22Rv1 (cell line): ENCODE measurements around the gene THSD8.

Experiments used
- ZFX ChIP-seq: fragments of 450-650 bp; IDR thresholded peaks from 2 replicates; pipeline ENCODE4 v1.6.1; 2017; ENCODE audit warnings: antibody characterized with exemption, borderline replicate concordance
- TF ChIP-seq, protein P1 (sequence below): fragments of 450-650 bp; IDR thresholded peaks from 2 replicates; pipeline ENCODE4 v1.5.1; 2017; ENCODE audit warnings: mild to moderate bottlenecking

DNA sequence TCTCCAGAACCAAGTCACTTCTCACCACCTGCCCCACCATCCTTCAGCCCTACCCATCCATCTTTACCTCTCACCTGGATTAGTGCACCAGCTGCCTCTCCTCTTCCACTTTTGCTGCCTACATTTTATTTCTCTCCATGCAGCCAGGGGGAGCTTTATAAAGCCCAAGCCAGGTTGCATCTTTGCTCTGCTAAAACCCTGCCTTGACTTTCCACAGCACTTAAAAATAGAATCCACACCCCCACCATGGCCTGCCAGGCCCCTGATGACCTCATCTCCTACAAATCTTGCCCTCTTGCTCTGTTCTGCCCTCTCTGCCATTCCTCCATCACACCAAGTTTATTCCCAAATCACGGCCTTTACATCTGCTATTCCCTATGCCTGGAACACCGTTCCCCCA, 28.3 kb upstream of the THSD8 start:
- TF ChIP-seq, protein P1, sequence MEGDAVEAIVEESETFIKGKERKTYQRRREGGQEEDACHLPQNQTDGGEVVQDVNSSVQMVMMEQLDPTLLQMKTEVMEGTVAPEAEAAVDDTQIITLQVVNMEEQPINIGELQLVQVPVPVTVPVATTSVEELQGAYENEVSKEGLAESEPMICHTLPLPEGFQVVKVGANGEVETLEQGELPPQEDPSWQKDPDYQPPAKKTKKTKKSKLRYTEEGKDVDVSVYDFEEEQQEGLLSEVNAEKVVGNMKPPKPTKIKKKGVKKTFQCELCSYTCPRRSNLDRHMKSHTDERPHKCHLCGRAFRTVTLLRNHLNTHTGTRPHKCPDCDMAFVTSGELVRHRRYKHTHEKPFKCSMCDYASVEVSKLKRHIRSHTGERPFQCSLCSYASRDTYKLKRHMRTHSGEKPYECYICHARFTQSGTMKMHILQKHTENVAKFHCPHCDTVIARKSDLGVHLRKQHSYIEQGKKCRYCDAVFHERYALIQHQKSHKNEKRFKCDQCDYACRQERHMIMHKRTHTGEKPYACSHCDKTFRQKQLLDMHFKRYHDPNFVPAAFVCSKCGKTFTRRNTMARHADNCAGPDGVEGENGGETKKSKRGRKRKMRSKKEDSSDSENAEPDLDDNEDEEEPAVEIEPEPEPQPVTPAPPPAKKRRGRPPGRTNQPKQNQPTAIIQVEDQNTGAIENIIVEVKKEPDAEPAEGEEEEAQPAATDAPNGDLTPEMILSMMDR, result 0 out of 2 replicates have a peak, but pooled peaks have one; percentile 9
- no peak for TF ChIP-seq ZFX
